GM10266 (cell line): Measurements from ENCODE around the gene APLP1.

Experiments used
- DNase-seq: peaks from one replicate; pipeline ENCODE4 v3.0.0; 2012; ENCODE audit errors: extremely low spot score
- TF ChIP-seq, protein P1 (sequence below): IDR thresholded peaks from 2 replicates; pipeline ENCODE4 v1.5.1; 2012; ENCODE audit warnings: mild to moderate bottlenecking, low read depth; ENCODE audit not compliant: control insufficient read depth, insufficient read depth; ENCODE audit errors: missing control alignments

The APLP1 gene

DNA sequence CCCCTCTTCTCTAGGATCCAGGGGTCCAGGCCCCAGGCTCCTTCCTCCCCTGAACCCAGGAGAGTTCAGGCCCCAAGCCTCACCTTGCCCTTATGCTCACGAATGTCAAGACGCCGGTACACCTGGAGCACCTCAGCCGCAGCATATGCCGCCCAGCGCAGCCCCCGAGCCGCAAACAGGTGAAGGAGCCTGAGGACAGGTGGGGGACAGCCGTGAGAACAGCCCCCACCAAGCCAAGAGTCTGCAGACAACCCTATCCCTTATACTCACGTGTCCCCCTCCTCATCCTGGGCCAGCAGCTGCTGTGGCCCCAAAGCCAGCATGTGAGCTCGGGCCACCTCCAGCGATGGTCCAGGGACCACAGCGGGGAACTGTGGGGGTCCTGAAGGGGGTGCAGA lies 28.3 kb downstream of the APLP1 start:
- no peak for DNase-seq
- TF ChIP-seq, protein P1, sequence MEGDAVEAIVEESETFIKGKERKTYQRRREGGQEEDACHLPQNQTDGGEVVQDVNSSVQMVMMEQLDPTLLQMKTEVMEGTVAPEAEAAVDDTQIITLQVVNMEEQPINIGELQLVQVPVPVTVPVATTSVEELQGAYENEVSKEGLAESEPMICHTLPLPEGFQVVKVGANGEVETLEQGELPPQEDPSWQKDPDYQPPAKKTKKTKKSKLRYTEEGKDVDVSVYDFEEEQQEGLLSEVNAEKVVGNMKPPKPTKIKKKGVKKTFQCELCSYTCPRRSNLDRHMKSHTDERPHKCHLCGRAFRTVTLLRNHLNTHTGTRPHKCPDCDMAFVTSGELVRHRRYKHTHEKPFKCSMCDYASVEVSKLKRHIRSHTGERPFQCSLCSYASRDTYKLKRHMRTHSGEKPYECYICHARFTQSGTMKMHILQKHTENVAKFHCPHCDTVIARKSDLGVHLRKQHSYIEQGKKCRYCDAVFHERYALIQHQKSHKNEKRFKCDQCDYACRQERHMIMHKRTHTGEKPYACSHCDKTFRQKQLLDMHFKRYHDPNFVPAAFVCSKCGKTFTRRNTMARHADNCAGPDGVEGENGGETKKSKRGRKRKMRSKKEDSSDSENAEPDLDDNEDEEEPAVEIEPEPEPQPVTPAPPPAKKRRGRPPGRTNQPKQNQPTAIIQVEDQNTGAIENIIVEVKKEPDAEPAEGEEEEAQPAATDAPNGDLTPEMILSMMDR = no peak

DNA sequence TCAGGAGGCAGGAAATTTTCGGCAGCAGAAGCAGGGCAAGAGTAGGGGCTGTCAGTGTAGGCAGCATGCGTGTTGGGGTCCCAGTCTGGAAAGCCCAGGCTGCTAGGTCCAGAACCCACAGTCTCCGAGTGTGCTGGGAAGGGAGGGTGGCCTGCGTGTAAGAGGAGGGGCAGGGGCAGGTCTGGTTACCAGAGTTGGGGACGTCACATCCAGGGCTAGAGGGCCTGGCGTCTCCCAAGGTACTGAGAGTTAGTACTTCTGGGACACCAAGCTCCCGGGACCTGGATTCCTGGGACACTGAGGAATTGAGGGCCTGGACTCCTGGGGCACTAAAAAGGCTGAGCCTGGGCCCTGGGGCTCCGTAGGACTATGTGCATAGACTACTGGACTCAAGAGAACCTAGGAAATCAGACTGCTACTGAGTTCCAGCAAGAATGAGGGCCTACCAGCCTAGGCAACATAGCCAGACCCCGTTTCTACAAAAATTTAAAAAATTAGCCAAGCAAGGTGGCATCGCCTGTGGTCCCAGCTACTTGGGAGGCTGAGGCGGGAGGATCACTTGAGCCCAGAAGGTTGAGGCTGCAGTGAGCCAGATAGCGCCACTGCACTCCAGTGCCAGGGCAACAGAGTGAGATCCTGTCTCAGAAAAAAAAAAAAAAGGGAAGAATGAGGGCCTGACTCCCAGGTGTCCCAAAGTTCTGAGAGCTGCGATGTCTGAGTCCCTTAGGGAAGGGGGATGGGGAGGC lies 29.5 kb downstream of the APLP1 start:
- TF ChIP-seq, protein P1 = no peak
- no peak for DNase-seq

DNA sequence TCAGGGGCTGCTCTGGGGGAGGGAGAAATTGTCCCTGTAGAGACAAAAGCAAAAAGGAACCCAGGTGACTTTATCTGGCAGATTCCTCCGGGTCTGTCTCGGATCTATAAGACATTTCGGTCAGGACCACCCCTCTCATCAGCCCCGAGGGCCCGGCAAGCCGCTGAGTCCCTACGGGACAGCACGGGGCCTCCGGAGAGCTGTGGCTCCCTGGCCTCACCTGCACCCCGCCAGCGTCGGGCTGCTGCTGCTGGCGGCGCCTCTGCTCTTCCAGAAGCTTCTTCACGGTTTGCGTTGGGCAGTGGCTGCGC lies 30.1 kb downstream of the APLP1 start:
- TF ChIP-seq, protein P1 = no peak
- no peak for DNase-seq

DNA sequence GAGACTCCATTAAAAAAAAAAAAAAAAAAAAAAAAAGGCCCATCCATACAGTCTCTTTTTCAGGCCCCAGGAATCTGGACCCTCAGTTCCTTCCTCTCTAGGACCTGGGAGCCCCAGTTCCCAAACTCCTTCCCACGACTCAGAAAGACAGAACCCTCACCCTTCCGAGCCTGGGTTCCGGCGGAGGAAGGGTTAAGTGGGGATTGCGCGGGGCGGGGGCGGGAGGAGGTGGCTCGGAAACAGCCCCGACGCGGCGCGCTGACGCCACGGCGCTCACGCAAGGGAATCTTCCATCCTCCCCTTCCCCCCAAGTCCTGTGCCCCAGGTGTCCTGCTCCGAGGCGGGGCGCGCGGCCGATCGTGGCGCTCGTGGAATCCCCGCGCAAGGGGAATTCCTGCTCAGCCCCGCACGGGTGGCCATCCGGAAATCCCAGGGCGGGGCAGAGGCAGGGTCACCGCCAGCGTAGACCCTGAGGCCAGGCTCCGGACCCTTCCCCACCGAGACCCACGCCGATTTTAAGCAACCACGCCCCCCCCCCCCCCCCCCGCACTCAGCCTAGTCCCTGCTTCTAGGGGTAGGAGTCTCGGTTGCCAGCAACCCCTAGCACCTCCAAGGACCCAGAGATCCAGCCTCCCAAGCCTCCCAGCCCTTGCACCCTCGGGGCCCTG lies 31.3 kb downstream of the APLP1 start:
- DNase-seq = peak; percentile 93
- TF ChIP-seq, protein P1 = no peak

DNA sequence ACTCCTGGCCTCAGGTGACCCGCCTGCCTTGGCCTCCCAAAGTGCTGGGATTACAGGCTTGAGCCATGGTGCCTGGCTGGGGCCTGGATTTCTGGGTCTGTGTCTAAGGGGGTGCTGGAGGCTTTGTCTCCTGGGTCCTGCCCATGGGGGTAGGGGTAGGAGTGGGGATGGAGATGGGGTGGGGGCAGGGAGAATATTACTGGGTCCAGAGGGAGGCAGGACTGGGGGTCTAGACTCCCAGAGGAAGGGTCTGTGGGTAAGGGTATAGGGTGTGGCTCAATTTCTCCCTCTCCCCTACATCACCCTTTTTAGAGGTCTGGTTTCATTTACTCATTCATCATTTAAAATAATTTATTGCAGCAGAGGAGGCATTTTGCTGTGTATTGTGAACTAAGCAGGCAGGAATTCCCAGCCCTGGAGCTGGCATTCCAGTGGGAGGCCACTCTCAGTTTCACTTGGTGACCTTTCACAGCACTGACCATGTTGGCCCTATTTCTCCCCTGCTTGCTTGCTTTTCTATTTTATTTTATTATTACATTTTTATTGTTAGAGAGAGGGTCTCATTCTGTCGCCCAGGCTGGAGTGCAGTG lies 32.8 kb downstream of the APLP1 start:
- TF ChIP-seq, protein P1 = no peak
- no peak for DNase-seq

DNA sequence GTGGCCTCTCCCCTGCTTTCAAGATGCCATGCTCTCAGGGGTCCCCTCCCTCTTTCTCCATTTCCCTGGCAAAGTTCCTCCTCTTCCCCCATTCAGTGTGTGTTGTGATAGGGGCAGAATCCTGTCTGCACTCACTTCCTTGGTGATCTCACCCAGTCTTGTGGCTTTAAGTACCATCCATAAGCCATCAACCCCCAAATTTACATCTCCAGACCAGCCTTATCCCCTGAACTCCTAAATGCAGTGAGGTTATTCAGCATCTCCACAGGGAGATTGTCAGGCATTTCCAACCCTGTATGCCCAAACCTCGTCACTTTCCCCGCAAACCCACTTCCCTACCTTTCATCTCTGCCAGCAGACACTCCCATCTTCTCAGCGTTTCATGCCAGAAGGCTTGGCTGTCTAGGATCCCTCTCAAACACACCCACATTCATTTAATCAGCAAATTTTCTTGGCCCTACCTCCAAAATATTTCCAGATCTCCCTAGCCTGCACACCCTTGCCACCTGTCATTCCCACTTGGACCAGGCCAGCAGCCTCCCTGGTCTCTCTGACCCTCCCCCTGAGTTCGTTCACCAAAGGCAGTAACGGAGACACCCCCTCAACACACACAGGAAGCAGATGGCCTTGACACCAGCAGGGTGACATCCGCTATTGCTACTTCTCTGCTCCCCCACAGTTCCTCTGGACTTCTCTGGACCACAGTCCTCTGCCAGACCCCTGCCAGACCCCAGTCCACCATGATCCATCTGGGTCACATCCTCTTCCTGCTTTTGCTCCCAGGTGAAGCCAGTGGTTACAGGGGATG lies 33.7 kb downstream of the APLP1 start, which contains the start of gene HCST:
Gene HCST (plus strand): TSS at position 676 of the 808 bp plus-strand sequence. CDS start 65 bp downstream, at position 741.
- TF ChIP-seq, protein P1 = no peak
- DNase-seq = no peak
